ENCODE measurements around the gene NFS1.

DNA sequence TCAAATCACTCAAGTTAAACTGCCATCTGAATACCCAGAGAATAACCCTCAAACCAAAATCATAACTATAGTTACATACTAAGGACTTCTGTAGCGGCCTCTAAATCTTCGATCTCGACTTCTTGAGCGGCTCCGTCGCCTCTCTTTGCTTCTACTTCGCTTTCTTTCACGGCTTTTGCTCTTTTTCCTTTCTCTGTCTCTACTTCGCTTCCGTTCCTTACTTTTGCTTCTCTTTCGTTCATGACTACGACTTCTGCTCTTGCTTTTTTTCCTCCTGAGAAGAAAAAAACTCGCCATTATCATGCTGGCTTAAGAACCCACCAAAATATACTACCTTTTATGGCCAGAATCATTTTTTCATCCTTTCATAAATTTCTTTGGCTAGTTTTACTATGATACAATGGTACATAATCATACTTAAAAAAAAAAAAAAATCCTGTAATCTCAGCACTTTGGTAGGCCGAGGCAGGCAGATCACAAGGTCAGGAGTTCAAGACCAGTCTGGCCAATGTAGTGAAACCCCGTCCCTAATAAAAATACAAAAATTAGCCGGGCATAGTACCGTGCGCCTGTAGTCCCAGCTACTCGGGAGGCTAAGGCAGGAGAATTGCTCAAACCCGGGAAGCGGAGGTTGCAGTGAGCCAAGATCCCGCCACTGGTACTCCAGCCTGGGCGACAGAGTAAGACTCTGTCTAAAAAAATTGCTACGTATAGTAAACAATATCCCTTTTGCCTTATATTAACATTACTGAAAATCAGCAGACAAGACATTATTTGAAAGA lies 32.9 kb upstream of the NFS1 start:
- TF ChIP-seq EP300 (IDR thresholded peaks at IDR 0.05; ENCODE audit: borderline replicate concordance in 1 of 2, low read depth in 1 of 2, low read length in 1 of 2), result no peak
- TF ChIP-seq, protein P1, sequence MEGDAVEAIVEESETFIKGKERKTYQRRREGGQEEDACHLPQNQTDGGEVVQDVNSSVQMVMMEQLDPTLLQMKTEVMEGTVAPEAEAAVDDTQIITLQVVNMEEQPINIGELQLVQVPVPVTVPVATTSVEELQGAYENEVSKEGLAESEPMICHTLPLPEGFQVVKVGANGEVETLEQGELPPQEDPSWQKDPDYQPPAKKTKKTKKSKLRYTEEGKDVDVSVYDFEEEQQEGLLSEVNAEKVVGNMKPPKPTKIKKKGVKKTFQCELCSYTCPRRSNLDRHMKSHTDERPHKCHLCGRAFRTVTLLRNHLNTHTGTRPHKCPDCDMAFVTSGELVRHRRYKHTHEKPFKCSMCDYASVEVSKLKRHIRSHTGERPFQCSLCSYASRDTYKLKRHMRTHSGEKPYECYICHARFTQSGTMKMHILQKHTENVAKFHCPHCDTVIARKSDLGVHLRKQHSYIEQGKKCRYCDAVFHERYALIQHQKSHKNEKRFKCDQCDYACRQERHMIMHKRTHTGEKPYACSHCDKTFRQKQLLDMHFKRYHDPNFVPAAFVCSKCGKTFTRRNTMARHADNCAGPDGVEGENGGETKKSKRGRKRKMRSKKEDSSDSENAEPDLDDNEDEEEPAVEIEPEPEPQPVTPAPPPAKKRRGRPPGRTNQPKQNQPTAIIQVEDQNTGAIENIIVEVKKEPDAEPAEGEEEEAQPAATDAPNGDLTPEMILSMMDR (IDR thresholded peaks at IDR 0.05), result no peak
- TF ChIP-seq, protein P2, sequence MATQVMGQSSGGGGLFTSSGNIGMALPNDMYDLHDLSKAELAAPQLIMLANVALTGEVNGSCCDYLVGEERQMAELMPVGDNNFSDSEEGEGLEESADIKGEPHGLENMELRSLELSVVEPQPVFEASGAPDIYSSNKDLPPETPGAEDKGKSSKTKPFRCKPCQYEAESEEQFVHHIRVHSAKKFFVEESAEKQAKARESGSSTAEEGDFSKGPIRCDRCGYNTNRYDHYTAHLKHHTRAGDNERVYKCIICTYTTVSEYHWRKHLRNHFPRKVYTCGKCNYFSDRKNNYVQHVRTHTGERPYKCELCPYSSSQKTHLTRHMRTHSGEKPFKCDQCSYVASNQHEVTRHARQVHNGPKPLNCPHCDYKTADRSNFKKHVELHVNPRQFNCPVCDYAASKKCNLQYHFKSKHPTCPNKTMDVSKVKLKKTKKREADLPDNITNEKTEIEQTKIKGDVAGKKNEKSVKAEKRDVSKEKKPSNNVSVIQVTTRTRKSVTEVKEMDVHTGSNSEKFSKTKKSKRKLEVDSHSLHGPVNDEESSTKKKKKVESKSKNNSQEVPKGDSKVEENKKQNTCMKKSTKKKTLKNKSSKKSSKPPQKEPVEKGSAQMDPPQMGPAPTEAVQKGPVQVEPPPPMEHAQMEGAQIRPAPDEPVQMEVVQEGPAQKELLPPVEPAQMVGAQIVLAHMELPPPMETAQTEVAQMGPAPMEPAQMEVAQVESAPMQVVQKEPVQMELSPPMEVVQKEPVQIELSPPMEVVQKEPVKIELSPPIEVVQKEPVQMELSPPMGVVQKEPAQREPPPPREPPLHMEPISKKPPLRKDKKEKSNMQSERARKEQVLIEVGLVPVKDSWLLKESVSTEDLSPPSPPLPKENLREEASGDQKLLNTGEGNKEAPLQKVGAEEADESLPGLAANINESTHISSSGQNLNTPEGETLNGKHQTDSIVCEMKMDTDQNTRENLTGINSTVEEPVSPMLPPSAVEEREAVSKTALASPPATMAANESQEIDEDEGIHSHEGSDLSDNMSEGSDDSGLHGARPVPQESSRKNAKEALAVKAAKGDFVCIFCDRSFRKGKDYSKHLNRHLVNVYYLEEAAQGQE (IDR thresholded peaks at IDR 0.05; ENCODE audit: low read depth, low read length), result no peak
- TF ChIP-seq MXI1 (IDR thresholded peaks at IDR 0.05; ENCODE audit: low read depth, low read length), result no peak
- no peak for TF ChIP-seq RXRA (IDR thresholded peaks at IDR 0.05; ENCODE audit: borderline replicate concordance, low read depth)
- no peak for TF ChIP-seq YY1 (IDR thresholded peaks at IDR 0.05; ENCODE audit: low read depth)
- no peak for TF ChIP-seq POLR2AphosphoS5 (IDR thresholded peaks at IDR 0.05; ENCODE audit: low read depth, low read length)
- no peak for TF ChIP-seq RFX5 (IDR thresholded peaks at IDR 0.05; ENCODE audit: low read length)
- TF ChIP-seq TAF1 (IDR thresholded peaks at IDR 0.05; ENCODE audit: borderline replicate concordance, low read depth, low read length), result no peak
- no peak for TF ChIP-seq NFIC (IDR thresholded peaks at IDR 0.05; ENCODE audit: borderline replicate concordance)
